NCI-H146 (cell line): Measurements from ENCODE around the gene CARD14.
"Not testable (repeated sequence)": the region's sequence is repeated elsewhere in the genome, so short reads cannot be mapped to it uniquely, and the experiment has no call there.

Experiments used
- DNase-seq: peaks from one replicate; lab custom pipeline; 2025; lab: John Stamatoyannopoulos, UW

Gene CARD14

GRCh38 chr17:80147035-80147822, 22.6 kb upstream of the CARD14 start, which contains the start of gene EIF4A3:
Gene EIF4A3, minus strand, starts transcription at chr17:80147128. Its CDS starts 167 bp downstream, at chr17:80146961.
- DNase-seq = peak; percentile 99

- DNase-seq = no peak
Observed at GRCh38 chr17:80151333-80151732, 18.5 kb upstream of the CARD14 start.

- DNase-seq = no peak
Observed at GRCh38 chr17:80152081-80152702, 17.6 kb upstream of the CARD14 start.

GRCh38 chr17:80153004-80153403, 16.8 kb upstream of the CARD14 start:
- no peak for DNase-seq

GRCh38 chr17:80154166-80154565, 15.7 kb upstream of the CARD14 start:
- DNase-seq = no peak

GRCh38 chr17:80155600-80155999, 14.2 kb upstream of the CARD14 start:
- not testable (repeated sequence) for DNase-seq

- no peak for DNase-seq
Observed at GRCh38 chr17:80158846-80159245, 11.0 kb upstream of the CARD14 start.

GRCh38 chr17:80160536-80160935, 9.3 kb upstream of the CARD14 start:
- DNase-seq = no peak

GRCh38 chr17:80163336-80163735, 6.5 kb upstream of the CARD14 start:
- DNase-seq = no peak

GRCh38 chr17:80164185-80164584, 5.6 kb upstream of the CARD14 start:
- DNase-seq = no peak

- no peak for DNase-seq
Observed at GRCh38 chr17:80166446-80166845, 3.4 kb upstream of the CARD14 start.

GRCh38 chr17:80168371-80168770, 1.5 kb upstream of the CARD14 start:
- peak; percentile 43 for DNase-seq

- no peak for DNase-seq
Observed at GRCh38 chr17:80169107-80169506, 723 bp upstream of the CARD14 start.

GRCh38 chr17:80171681-80172080, 1.9 kb downstream of the CARD14 start:
- DNase-seq = no peak

- no peak for DNase-seq
Observed at GRCh38 chr17:80173126-80173525, 3.3 kb downstream of the CARD14 start.

GRCh38 chr17:80173916-80174315, 4.1 kb downstream of the CARD14 start:
- DNase-seq = no peak

GRCh38 chr17:80176757-80177156, 6.9 kb downstream of the CARD14 start:
- DNase-seq = no peak

- DNase-seq = no peak
Observed at GRCh38 chr17:80177986-80178595, 8.3 kb downstream of the CARD14 start.

- peak; percentile 26 for DNase-seq
Observed at GRCh38 chr17:80180192-80180591, 10.4 kb downstream of the CARD14 start.

- no peak for DNase-seq
Observed at GRCh38 chr17:80181431-80181830, 11.6 kb downstream of the CARD14 start.

- no peak for DNase-seq
Observed at GRCh38 chr17:80182118-80182844, 12.5 kb downstream of the CARD14 start.

- DNase-seq = no peak
Observed at GRCh38 chr17:80182845-80183223, 13.0 kb downstream of the CARD14 start.
